Activated CD4-positive, alpha-beta T cell treated with anti-CD3 and anti-CD28 coated beads for 1 hour (primary cell): ENCODE results near the gene SASH1.
"Not testable (repeated sequence)": the region's sequence is repeated elsewhere in the genome, so short reads cannot be mapped to it uniquely, and the experiment has no call there.

Experiments
- DNase-seq: peaks from one replicate; pipeline ENCODE4 v3.0.0-alpha.2; 2020

The SASH1 gene

DNA sequence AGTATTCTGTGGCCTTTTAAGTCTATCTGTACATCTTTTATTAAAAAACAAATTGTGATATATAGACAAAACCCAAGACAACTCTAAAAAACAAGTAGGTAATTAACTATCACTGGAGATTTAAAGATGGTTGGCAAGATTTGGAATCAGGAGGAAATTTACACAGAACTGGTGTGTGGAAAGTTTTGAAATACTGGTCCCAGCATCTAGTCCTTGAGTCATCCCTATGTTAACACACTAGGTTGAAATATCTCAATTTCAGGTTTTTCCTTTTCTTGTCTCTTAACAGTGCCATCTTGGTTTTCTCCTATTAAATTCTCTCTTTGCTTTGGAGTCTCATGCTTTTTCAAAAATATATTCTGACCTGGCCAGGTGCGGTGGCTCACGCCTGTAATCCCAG is 27.5 kb downstream of the SASH1 start:
- no peak for DNase-seq

DNA sequence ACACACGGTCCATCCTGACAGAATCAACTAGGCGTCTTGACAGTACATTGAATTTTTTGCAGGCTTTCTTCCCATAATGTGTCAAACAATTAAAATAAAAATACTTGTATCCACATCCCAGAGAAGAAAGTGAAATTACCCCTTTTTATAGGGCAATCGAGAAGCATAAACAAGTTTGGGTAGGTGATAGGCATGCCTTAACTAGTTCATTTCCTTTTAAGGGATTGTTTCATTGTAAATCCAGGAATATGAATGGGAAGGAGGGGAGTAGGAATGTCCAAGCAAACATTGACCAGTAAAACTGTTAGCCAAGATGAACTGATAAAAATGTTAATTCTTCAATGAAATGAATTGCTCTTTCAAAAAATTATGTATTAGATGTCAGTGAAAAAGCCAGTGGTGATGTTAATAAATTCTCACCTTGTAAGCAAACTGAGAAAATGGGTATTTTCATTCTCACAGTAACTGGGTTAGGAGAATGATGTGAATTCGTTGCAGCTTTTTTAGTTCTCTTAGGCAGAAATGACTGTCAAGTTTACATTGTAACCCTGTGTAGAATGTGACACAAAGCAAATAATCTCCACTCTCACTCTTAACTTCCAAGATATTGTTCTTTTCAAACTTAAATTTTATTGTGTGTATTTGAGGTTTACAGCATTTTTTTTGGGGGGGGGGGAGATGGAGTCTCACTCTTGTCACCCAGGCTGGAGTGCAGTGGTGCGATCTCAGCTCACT is 31.6 kb downstream of the SASH1 start:
- no peak for DNase-seq

DNA sequence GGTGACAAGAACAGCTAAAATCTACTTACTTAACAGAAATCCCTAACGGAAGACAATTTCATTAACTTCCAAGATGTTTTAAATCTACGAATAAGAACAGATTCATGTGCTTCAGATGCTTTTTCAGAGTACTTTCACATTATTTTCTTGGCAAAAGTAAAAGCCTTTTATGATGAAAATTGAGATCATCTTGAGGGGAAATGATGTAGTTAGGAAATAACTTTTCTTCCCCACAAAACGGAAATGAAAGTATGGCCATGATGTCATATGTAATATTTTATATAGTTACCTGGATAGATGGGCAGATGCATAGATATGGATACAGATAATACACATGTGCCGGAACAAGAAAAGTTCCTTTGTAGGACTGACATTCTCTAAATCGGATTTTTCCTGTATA is 32.8 kb downstream of the SASH1 start:
- DNase-seq, result no peak

DNA sequence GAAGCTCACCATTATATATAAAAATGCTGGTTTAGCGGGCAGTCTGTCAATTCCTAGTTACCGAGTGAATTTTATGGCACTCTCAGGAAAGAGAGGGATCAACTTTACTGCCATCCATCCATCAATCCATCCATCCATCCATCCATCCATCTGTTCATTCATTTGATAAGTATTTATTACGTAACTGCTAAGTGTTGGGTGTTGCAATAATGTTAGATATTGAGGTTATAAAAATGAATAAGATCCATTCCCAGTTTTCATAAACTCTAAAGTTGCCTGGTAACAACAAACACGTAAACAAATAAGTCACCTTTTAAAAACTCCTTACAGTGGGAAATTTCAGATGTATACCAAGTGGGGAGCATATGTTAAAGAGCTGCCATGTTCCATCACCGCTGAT is 36.8 kb downstream of the SASH1 start:
- no peak for DNase-seq

DNA sequence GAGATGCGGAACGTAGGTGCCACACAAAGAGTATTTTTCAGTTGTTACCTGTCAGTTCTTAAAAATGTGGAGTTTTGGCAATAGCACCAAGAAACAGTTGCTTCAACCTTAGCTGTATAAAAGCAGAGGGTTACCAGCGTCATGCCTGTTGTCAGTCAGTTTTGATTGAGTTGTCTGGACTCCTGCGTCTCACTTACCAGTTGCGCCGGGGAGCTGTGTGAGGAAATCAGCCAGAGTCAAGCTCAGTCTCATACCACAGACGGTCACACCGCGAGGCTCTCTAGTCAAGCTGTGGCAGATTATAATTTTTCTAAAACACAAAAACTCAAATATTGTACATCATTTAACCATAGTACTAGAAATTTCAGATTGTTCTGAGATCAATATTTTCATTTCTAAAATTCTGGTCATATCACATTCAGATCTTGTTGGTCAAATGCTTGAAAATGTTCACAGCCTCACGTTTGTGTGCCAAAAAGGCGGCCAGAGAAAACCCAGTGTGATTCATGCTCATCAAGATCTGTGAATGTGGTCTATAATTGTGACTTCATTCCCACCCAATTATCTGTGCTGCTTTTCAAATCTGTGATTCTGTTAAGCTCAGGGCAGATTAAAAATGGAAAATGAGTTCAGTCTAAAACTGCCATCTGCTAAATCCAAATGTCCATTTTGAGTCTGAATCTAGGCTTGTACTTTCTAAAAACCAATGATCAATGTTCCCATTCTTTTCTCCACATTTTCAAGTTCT is 37.5 kb downstream of the SASH1 start:
- DNase-seq, result no peak

DNA sequence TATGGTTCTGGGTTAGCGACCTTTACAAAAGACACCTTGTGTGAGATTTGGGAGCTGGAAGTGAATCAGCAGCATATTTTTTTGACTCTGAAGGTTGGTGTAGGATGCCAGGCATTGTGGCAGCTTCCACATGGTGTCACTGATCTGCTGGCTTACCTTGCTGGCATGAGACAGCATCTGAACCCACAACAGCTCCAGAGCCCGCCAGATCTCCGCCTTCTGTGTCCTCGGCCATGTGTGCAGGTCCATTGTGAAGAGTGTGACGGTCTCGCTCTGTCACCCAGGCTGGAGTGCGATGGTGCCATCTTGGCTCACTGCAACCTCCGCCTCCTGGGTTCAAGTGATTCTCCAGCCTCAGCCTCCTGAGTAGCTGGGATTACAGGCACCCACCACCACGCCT is 39.4 kb downstream of the SASH1 start:
- DNase-seq, result not testable (repeated sequence)

DNA sequence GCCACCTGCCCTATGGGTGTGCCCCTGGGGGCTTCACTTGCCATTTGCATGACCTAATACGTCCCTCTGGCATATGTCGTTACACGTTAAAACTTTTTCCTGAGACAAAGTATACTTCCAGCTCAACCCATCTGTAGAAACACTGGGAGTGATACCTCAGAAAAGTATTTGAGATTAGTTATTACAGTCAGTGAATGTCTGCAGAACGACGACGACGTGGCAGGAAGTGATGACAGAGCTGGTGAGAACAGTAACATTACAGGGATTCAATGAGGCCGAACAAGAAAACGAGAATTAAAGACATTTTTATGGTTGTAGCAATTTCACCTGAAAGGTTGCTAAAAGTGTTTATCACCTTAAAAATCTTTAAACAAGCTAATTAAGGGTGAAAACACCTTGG is 40.2 kb downstream of the SASH1 start:
- no peak for DNase-seq

DNA sequence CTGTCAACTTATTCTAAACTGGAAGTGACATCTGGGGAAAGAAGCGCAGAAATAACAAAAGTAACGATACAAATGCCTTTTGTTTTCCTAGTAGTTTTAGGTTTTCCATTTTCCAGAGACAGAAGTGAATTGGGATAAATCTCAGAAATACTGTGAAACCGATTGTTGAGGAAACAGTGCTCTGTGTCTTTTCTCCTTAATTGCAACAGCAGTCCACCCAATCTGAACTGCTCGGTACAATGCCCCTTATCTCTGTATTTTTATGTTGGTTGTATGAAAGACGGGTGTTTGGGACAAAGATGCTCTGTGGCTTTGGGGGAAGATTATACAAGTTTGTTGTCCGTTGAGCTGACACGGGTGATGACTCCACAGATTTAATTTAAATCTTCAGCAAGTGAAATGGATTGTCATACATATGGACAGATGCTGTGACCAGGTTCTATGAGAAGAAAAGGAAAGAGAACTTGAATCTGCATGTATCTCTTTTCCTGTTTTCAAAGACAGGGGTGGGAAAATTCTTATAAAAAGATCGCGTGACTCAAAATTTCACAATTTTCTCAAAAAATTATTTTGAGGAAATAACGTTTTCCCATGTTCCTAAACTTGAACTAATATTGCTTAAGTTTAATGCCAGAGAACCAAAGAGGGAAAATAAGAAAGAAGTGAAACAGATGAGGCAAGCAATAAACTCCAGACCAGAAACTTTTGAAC is 41.2 kb downstream of the SASH1 start:
- DNase-seq, result no peak

DNA sequence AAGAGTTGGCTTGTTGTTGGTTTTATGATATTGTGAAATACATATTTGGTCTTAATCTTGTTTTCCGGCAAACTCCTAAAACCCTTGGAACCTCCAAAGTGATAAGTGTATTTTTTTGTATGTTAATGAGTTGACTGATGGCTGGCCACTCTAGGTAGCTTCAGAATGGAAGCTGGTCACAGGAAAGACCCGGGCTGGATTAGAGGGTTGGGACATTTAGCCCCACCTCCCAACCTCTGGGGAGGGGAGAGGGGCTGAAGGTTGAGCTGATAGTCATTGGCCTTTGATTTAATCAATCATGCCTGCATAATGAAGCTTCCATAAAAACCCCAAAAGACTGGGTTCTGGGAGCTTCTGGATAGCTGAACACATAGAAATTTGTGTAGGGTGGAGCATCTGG is 42.7 kb downstream of the SASH1 start:
- no peak for DNase-seq

DNA sequence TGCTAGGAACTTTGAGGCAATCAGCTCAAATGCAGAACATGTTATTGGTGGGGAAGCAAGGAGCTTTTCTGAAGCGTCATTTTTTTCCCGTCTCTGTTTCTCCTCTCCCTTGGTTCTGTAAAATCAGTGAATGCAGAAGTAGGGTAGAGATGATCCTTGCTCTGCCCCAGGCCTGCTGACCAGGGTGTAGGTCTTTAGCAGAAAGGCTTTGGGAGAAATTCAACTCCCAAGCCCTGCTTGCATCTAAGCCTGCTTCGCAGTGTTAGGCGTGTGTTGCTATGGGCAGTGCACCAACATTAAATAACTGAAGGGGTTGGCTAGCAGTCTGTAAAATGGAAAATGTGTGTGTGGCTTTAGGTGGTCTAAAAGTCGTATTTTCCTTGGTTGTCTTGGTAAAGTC is 45.9 kb downstream of the SASH1 start:
- no peak for DNase-seq

DNA sequence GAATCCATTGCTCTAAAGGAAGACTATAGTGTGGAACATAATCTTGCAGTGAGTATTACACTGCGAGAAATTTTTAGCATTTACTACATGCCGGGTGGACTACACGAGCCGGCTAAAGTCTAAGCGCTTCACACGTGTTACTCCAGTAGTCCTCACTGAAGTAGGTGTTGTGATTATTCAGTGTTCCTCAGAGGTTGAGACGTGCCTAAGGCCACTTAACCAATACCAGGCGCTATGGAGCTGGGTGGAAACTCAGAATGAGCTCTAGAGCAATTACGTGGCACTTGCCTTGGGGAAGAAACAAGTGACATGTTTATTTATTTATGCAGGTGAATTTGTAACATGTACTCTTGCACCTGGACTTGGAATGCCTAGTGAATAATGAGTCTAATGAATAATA is 46.4 kb downstream of the SASH1 start:
- DNase-seq, result no peak

DNA sequence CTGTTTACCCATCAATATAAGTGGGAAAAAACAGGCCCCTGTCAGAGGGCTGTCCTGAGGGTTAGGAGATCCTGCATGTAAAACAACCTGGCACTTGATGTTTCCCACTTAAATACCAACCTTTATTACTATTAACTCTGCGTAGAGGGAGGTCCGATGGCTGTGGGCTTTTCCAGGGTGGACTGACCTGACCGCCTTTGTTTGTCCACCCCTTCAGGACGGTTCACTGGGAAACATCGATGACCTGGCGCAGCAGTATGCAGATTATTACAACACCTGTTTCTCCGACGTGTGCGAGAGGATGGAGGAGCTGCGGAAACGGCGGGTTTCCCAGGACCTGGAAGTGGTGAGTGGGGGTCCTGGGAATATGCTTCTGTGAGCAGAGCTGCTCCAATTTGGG is 47.3 kb downstream of the SASH1 start:
- no peak for DNase-seq

DNA sequence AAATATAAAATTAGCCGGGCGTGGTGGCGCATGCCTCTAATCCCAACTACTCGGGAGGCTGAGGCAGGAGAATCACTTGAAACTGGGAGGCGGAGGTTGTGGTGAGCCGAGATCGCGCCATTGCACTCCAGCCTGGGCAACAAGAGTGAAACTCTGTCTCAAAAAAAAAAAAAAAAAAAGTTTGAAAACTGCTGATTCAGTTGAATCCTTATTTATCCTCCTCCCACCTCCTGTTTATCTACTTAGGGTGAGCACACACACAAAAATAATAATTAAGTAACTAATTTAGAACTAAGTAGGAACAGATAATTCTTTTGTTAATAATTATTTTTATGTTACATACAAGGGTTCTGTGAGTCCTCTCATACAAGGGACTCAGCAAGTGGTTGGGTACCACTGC is 49.5 kb downstream of the SASH1 start:
- DNase-seq, result not testable (repeated sequence)

DNA sequence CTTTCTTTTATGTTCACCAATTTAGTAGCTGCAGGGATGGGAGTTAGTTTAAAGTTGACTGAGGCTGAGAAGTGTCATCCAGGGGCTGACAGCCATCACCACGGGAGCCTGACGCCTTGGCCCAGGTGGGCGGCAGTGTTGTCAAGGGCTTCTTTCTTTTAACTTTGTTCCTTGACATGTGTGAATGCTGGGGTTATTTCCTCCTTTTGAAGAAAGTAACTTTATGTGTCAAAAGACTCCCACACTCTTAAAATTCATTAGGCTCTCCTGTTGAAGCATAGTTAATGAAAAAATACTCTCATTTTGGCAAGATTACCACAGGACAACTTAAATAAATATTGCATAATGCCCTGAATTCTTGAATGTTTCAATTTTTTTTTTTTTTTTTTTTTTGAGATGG is 50.0 kb downstream of the SASH1 start:
- no peak for DNase-seq

DNA sequence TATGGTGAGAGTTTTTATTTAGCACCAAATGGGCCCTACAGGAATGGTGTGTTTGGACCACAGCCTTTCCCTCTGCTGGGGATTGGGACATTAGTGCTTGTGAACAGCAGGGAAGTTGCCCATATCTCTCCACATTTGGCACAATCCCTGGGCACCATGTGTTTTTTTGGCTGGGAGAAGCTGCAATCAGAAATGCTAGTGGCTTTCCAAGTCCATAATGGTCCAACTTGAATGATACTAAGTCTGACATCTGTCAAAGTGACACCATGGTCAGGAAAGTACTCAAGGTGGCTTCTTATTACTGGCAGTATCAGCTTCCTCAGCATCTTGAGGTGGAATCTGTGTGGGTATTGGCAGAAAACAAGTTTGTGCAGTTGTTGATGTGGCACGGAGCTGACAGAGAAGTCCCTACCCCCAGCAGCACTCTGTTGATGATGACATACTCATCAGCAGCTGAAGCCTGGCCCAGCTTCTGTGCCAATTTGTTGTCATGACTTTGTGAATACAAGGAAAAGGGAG is 53.0 kb downstream of the SASH1 start:
- DNase-seq, result no peak

DNA sequence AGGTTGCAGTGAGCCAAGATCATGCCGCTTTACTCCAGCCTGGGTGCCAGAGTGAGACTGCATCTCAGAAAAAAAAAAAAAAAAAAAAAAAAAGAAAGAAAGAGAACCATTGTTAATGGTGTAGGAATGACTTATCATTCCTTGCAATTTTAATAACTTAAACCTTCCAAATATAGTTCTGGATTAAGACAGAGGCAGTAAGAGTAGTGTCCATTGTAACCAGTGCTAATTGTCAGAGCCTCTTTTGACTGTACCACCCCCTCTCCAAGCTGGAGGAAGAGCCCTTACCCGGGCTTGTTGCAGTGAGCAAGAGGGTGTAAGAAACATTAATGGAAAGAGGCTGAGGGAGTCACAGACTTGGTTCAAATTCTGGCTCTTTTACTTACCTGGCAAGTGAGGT is 53.8 kb downstream of the SASH1 start:
- DNase-seq, result no peak

DNA sequence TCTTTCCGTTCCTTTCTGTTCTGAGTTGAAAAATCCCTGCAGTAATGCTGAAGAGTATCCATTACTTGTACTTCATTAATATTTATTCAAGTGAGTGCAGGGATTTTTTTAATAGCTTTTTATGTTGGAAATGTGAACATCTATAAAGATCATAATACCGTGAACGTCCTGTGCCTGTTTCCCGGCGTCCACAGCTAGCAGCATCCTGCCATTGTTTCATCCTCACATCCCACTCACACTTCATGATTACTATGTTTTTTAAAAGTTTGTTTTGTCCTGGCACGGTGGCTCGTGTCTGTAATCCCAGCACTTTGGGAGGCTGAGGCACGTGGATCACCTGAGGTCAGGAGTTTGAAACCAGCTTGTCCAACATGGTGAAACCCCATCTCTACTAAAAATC is 54.3 kb downstream of the SASH1 start:
- DNase-seq, result no peak

DNA sequence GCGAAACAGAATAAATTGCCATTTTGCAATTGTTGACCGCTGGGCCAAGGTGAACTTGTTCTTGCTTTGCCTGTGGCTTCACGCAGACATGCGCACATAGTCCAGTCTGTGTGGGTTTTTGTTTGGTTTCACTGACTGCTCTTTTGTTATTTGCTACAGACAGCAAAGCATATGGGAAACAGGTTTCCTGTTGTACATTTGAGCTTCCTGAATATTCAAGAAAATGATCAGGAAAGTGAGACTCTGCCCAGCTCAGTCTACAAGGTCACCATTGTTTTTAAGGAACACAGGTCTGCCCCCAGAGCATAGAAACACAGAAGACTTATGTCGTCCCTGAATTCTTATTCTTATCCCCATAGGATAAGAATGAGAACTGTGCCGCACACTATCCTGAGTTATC is 55.6 kb downstream of the SASH1 start:
- DNase-seq, result no peak

DNA sequence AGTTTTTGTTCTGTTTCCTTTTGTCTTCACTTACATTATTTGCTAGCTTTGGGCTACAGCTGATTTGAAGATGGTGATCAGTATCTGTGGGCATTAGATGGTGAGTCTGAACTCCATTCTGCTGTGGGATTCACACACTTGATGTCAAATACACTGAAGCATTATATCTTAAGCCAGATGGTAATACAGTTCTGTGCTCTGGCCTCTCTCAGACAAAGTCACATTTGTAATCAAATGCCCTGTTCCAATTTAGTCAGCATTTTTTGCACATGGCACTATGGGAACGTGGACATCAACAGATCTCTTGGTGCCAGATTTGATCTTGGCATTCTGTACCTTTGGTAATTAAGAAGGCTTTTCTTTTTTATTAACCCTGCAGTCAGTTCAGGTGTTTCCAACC is 56.0 kb downstream of the SASH1 start:
- DNase-seq, result no peak

DNA sequence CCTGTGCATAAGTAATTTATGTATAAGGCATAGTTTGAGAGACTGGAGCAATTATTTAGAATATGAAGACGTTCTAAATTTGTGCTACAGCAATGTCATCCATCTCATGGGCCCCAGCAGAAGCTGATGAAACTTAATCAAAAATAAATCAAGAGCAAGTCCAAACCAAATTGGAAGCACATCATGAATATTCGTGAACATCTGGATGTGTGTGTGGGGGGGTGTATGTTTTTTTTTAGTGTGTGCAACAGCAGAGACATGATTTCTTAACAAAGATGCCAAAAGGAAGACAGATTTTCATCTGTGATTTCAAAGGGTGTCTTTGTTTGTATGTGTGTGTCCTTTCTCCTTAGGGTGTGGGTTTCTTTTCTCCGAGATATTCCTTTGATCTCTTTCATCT is 58.9 kb downstream of the SASH1 start:
- no peak for DNase-seq

DNA sequence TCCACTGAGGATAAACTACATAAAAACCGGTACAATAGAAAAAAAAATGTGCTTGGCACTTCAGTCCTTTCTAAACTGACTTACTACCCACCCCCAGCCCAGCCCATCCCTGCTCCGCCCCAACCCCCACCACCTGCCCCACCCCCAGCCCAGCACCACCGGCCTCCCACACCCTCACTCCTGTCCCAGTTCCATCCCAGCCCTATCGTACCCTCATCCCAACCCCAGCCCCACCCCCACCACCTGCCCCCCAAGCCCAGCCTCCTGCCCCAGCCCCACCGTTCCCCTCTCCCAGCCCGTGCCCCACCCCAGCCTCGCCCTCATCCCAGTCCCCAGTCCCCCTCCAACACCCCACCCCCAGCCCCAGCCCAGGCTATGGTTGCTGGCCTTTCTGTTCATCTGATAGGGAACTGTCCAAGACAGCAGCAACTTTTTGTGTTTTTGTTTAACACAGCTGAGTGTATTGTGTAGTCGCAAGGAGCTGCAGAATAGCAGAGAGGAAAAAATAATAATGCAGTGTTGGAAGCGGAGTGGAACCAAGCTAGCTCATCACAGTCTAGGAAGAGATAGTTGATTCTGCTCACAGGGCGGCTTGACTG is 61.9 kb downstream of the SASH1 start:
- no peak for DNase-seq

DNA sequence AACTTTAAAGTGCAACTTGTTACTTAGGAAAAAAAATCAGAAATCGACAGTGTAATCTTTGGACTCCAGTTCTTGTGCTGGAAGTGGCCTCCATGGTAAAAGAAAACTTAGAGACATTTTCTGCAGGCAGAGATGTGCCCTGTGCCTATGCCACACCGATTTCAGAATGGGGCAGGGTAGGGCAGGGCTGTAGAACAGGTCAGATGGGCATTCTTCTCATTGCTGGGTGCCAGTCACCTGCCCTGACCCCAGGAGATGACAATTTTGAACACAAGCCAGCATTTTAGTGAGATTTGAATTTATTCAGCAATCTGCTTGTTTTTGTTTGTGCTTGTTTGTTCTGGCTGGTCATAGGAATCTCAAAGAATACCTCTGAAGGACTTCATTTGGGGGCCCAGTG is 63.3 kb downstream of the SASH1 start:
- no peak for DNase-seq

DNA sequence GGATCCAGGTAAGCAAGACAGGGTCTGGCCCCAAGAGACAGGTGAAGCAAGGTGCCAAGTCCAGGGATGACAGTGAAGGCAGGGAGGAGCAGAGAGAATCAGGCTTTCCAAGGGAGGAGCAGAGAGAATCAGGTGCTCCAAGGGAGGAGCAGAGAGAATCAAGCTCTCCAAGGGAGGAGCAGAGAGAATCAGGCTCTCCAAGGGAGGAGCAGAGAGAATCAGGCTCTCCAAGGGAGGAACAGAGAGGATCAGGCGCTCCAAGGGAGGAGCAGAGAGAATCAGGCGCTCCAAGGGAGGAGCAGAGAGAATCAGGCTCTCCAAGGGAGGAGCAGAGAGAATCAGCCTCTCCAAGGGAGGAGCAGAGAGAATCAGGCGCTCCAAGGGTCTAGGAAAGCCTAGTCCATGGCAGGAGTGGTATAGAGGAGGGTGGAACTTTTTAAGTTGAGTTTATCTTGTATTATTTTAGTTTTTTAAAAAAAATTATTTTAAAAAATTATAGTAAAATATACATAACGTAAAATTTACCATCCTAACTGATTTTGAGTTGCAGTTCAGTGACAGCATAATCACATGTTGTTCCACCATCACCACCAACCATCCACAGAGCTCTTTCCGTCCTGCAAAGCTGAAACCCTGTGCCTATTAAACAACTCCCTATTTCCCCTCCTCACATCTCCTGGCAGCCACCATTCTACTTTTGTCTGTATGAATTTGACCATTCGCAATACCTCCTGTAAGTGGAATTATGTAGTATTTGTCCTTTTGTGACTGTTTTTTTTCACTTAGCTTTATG is 64.1 kb downstream of the SASH1 start:
- DNase-seq, result no peak
